Type B pancreatic cell (in vitro differentiated cells): Measurements from ENCODE around the gene VIM. TPM values are rescaled to one million over a fixed set of nuclear protein-coding genes. Genes with fewer than 3 reads are reported as not detected.
"Not testable (repeated sequence)": the region's sequence is repeated elsewhere in the genome, so short reads cannot be mapped to it uniquely, and the experiment has no call there.

Source experiments
- DNase-seq: peaks from one replicate; pipeline ENCODE4 v3.0.0; 2021; ENCODE audit warnings: mixed read lengths; ENCODE audit not compliant: unreplicated experiment; ENCODE audit errors: extremely low spot score
- H3K27ac Mint-ChIP-seq: 2 replicates; pipeline ENCODE4 v1.8.0; 2021; ENCODE audit warnings: mild to moderate bottlenecking, mixed read lengths
- H3K27me3 Mint-ChIP-seq: 2 replicates; pipeline ENCODE4 v1.8.0; 2021; ENCODE audit warnings: mixed read lengths
- H3K36me3 Mint-ChIP-seq: 2 replicates; pipeline ENCODE4 v1.8.0; 2021; ENCODE audit warnings: mixed read lengths
- H3K4me1 Mint-ChIP-seq: one replicate; pipeline ENCODE4 v1.8.0; 2021; ENCODE audit warnings: mixed read lengths; ENCODE audit not compliant: unreplicated experiment
- H3K4me3 Mint-ChIP-seq: 2 replicates; pipeline ENCODE4 v1.8.0; 2021; ENCODE audit warnings: mild to moderate bottlenecking, mixed read lengths
- H3K9me3 Mint-ChIP-seq: 2 replicates; pipeline ENCODE4 v1.8.0; 2021; ENCODE audit warnings: mixed read lengths
- CTCF ChIP-seq: fragments of 200-600 bp; sonication (generic); conservative IDR thresholded peaks from 2 replicates; pipeline ENCODE4 v1.5.0; 2021; ENCODE audit warnings: antibody characterized with exemption, mild to moderate bottlenecking
- total RNA-seq: library from RNA; stranded (reverse); gene quantifications from 2 replicates; pipeline ENCODE4 v1.2.1, GENCODE V29; 2021; ENCODE audit warnings: low replicate concordance

VIM gene
- total RNA-seq, 1 donor from 2014 or later: 2,500 TPM

- peaks cover 6% of the 10 kb centered on the region for H3K27me3 Mint-ChIP-seq
Observed at GRCh38 chr10:17250736-17251135, 22.7 kb downstream of the VIM start.

DNA sequence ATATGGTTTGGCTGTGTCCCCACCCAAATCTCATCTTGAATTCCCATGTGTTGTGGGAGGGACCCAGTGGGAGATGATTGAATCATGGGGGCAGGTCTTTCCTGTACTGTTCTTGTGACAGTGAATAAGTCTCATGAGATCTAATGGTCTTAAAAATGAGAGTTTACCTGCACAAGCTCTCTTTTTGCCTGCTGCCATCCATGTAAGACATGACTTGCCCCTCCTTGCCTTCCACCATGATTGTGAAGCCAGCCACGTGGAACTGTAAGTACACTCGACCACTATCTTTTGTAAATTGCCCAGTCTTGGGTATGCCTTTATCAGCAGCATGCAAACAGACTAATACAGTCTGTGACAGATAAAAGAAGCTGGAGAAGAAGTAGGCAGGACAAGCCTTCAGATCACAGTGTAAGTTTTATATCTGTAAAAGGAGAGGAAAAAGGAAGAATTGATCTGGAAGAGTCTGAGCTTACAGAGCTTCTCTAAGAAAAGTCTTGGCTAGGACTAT lies 26.6 kb downstream of the VIM start:
- H3K9me3 Mint-ChIP-seq, H3K27ac Mint-ChIP-seq, H3K36me3 Mint-ChIP-seq, H3K27me3 Mint-ChIP-seq, H3K4me3 Mint-ChIP-seq, DNase-seq: not testable (repeated sequence)
- peaks cover 17% of the 10 kb centered on the region for H3K4me1 Mint-ChIP-seq

More at GRCh38 chr10:17250736-17251135, 22.7 kb downstream of the VIM start:
- TF ChIP-seq CTCF: no peak
- Mint-ChIP-seq H3K9me3 (peaks cover 16% of the 10 kb centered on the region), H3K27ac (no peak overlapping the region), H3K4me1 (peaks cover under 1% of the 10 kb centered on the region), H3K4me3 (no peak overlapping the region), H3K36me3 (peaks cover 8% of the 10 kb centered on the region)
- DNase-seq: no peak

- peaks cover 3% of the 10 kb centered on the region for H3K36me3 Mint-ChIP-seq
Observed at GRCh38 chr10:17255512-17255911, 27.5 kb downstream of the VIM start.

GRCh38 chr10:17256051-17256450 lies 28.0 kb downstream of the VIM start:
- no peak overlapping the region for H3K27ac Mint-ChIP-seq
- H3K4me1 Mint-ChIP-seq: peaks cover 17% of the 10 kb centered on the region
- peaks cover 9% of the 10 kb centered on the region for H3K9me3 Mint-ChIP-seq
- TF ChIP-seq CTCF: no peak
- H3K36me3 Mint-ChIP-seq: peaks cover 3% of the 10 kb centered on the region
- no peak for DNase-seq
- no peak overlapping the region for H3K4me3 Mint-ChIP-seq
- H3K27me3 Mint-ChIP-seq: peaks cover 6% of the 10 kb centered on the region

More at GRCh38 chr10:17255512-17255911, 27.5 kb downstream of the VIM start:
- Mint-ChIP-seq H3K4me1 (peaks cover 17% of the 10 kb centered on the region), H3K4me3 (no peak overlapping the region), H3K27ac (no peak overlapping the region), H3K9me3 (peaks cover 9% of the 10 kb centered on the region), H3K27me3 (peaks cover 6% of the 10 kb centered on the region)
- no peak for DNase-seq
- TF ChIP-seq CTCF: no peak

DNA sequence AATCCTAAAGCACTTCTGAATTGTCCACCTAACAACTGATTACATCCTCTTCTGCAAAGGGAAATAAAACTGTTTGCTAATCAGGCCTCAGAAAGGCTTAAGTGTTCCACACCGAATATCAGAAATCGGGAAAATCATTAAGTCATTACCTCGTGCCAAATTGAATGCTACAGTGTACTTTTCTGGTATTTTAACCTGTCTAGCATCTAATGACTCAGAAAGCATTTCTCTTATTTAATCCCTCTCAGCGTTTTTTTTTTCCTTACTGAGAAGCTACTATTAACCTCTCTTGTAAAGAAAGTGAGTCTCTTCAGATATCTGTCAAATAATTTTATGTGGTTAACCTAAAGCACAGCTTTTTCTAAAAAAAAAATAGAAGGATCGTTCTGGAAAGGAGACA lies 28.6 kb downstream of the VIM start:
- no peak overlapping the region for H3K4me3 Mint-ChIP-seq
- H3K27ac Mint-ChIP-seq: no peak overlapping the region
- no peak for DNase-seq
- no peak for TF ChIP-seq CTCF
- H3K36me3 Mint-ChIP-seq: peaks cover 3% of the 10 kb centered on the region
- H3K4me1 Mint-ChIP-seq: peaks cover 17% of the 10 kb centered on the region
- peaks cover 9% of the 10 kb centered on the region for H3K9me3 Mint-ChIP-seq
- peaks cover 6% of the 10 kb centered on the region for H3K27me3 Mint-ChIP-seq

DNA sequence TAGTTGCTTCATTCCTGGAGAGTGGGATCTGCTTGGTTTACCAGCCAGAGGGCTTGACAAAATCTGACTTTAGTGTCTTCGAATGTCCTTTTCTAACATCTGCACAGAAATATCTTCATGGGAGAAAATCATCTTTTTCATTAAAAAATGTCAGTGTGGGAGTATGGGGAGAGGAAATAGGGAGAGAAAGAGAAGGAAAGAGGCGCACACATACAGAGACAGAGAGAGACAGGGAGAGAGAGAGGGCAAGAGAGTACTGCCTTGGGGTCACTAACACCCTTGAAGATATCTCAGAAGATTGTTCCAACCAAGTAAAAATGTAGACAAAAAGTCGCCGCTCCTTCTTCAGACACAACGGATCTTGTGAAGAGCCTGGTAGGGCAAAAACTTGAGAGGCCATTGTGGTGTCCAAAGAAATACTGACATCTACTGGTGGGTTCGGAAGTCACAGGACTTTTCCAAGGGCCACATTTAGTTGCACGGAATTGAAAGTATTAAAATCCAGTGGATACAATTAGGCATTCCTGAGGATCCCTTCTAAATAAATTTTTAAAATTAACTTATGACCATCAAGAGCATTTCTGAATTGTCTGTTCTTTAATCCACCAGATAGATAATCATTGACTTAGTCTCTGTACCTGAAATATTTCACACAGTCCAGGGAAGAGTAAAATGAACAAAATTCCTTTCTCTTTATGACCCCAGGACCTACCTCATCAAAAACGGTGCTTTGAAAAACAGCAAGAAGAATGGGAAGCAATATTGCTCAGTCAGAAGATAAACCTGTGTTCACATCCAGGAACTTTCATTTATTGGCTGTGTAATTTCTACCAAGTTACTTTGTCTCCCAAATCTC lies 29.7 kb downstream of the VIM start:
- Mint-ChIP-seq H3K27ac (peak overlapping the region; percentile 27), H3K4me3 (peak overlapping the region; percentile 41), H3K27me3 (peaks cover 6% of the 10 kb centered on the region), H3K36me3 (peaks cover 3% of the 10 kb centered on the region), H3K9me3 (peaks cover 9% of the 10 kb centered on the region), H3K4me1 (peaks cover 17% of the 10 kb centered on the region)
- TF ChIP-seq CTCF: peak; percentile 93
- DNase-seq: no peak
